ENCODE data around the gene KCNK7. TPM values are rescaled to one million over a fixed set of nuclear protein-coding genes. Genes with fewer than 3 reads are reported as not detected.

Gene KCNK7
- total RNA-seq, 2 experiments from 2014 or later = 4.9 to 5.0 TPM

- H3K4me1 ChIP-seq (ENCODE audit: insufficient read depth, low read length) = peaks cover 88% of the 10 kb centered on the region
- Mint-ChIP-seq H3K9me3 (no peaks in the 10 kb centered on the region), H3K4me3 (no peak overlapping the region), H3K27ac (peak overlapping the region; percentile 84), H3K4me1 (ENCODE audit: low read depth) (peaks cover 68% of the 10 kb centered on the region), H3K36me3 (ENCODE audit: low read depth) (peaks cover 12% of the 10 kb centered on the region), H3K27me3 (no peaks in the 10 kb centered on the region)
- no peak overlapping the region for H3K4me3 ChIP-seq (ENCODE audit: low read length)
- no peak overlapping the region for H3K27ac ChIP-seq (ENCODE audit: low read depth in 1 of 2, low read length in 2 of 2)
- TF ChIP-seq, protein P1, sequence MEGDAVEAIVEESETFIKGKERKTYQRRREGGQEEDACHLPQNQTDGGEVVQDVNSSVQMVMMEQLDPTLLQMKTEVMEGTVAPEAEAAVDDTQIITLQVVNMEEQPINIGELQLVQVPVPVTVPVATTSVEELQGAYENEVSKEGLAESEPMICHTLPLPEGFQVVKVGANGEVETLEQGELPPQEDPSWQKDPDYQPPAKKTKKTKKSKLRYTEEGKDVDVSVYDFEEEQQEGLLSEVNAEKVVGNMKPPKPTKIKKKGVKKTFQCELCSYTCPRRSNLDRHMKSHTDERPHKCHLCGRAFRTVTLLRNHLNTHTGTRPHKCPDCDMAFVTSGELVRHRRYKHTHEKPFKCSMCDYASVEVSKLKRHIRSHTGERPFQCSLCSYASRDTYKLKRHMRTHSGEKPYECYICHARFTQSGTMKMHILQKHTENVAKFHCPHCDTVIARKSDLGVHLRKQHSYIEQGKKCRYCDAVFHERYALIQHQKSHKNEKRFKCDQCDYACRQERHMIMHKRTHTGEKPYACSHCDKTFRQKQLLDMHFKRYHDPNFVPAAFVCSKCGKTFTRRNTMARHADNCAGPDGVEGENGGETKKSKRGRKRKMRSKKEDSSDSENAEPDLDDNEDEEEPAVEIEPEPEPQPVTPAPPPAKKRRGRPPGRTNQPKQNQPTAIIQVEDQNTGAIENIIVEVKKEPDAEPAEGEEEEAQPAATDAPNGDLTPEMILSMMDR (IDR thresholded peaks at IDR 0.05) = no peak
- no peak for ATAC-seq (ENCODE audit: poor library complexity)
- intact Hi-C loops (cut with DNase I, micrococcal nuclease) = no loop called here
- ChIA-PET POLR2A (interaction anchor here (1.0 to 2.8 kb wide), 2 partner anchors 65 to 67 kb away, joined by 4 to 18 read pairs; partner anchors contain the start of gene MALAT1), CTCF (interaction anchor here (4.4 kb wide), 1 partner anchor 12 kb away, joined by 17 read pairs; no protein-coding TSS in a partner anchor)
- no peaks in the 10 kb centered on the region for H3K9me3 ChIP-seq (ENCODE audit: control insufficient read depth in 1 of 2, insufficient read depth in 1 of 2, low read length in 2 of 2)
- no peaks in the 10 kb centered on the region for H3K27me3 ChIP-seq (ENCODE audit: control insufficient read depth in 1 of 2, insufficient read depth in 2 of 2, low read length in 2 of 2)
- H3K36me3 ChIP-seq (ENCODE audit: insufficient read depth, low read length) = peaks cover 7% of the 10 kb centered on the region
- DNase-seq = no peak
Observed at GRCh38 chr11:65563601-65564000, 32.0 kb downstream of the KCNK7 start.

DNA sequence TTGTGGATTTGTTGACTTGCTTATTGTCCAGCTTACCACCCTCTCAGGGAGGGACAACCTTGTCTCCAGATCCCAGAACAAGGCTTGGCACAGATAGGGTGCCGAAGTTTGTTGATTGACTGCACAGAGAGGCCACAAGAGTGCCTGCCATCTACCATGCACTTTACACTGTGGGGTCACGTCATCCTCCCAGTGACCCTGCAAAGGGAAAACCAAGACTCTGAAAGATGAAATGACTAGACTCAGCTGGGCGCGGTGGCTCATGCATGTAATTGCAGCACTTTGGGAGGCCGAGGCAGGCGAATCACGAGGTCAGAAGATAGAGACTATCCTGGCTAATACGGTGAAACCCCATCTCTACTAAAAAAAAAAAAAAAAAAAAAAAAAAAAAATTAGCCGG, 32.8 kb downstream of the KCNK7 start:
- H3K4me1 ChIP-seq (ENCODE audit: insufficient read depth, low read length) = peaks cover 82% of the 10 kb centered on the region
- ChIA-PET CTCF (interaction anchor here (0.8 to 4.4 kb wide), 2 partner anchors 11 to 23 kb away, joined by 4 to 17 read pairs; no protein-coding TSS in a partner anchor), POLR2A (interaction anchor here (1.0 to 3.8 kb wide), 2 partner anchors 13 to 66 kb away, joined by 4 to 15 read pairs; partner anchors contain the start of gene EHBP1L1)
- Mint-ChIP-seq H3K36me3 (ENCODE audit: low read depth) (peaks cover 6% of the 10 kb centered on the region), H3K9me3 (no peaks in the 10 kb centered on the region), H3K4me1 (ENCODE audit: low read depth) (peaks cover 60% of the 10 kb centered on the region), H3K27me3 (no peaks in the 10 kb centered on the region), H3K27ac (peak overlapping the region; percentile 84), H3K4me3 (no peak overlapping the region)
- H3K4me3 ChIP-seq (ENCODE audit: low read length) = no peak overlapping the region
- ATAC-seq (ENCODE audit: poor library complexity) (no peak), DNase-seq (no peak)
- H3K36me3 ChIP-seq (ENCODE audit: insufficient read depth, low read length) = peaks cover 3% of the 10 kb centered on the region
- H3K27ac ChIP-seq (ENCODE audit: low read depth in 1 of 2, low read length in 2 of 2) = no peak overlapping the region
- no peaks in the 10 kb centered on the region for H3K9me3 ChIP-seq (ENCODE audit: control insufficient read depth in 1 of 2, insufficient read depth in 1 of 2, low read length in 2 of 2)
- H3K27me3 ChIP-seq (ENCODE audit: control insufficient read depth in 1 of 2, insufficient read depth in 2 of 2, low read length in 2 of 2) = no peaks in the 10 kb centered on the region
- intact Hi-C loops (cut with DNase I, micrococcal nuclease) = no loop called here
- TF ChIP-seq, protein P1 (IDR thresholded peaks at IDR 0.05) = no peak

GRCh38 chr11:65562020-65562419, 33.6 kb downstream of the KCNK7 start:
- peaks cover 80% of the 10 kb centered on the region for H3K4me1 ChIP-seq (ENCODE audit: insufficient read depth, low read length)
- H3K27me3 ChIP-seq (ENCODE audit: control insufficient read depth in 1 of 2, insufficient read depth in 2 of 2, low read length in 2 of 2) = no peaks in the 10 kb centered on the region
- H3K9me3 ChIP-seq (ENCODE audit: control insufficient read depth in 1 of 2, insufficient read depth in 1 of 2, low read length in 2 of 2) = no peaks in the 10 kb centered on the region
- no peak for ATAC-seq (ENCODE audit: poor library complexity)
- TF ChIP-seq, protein P1 (IDR thresholded peaks at IDR 0.05) = no peak
- peak overlapping the region; percentile 77 for H3K27ac Mint-ChIP-seq
- DNase-seq = no peak
- POLR2A ChIA-PET = interaction anchor here (1.1 to 3.8 kb wide), 3 partner anchors 10 to 64 kb away, joined by 4 to 15 read pairs (median 14); partner anchors contain the start of genes EHBP1L1, FAM89B and MALAT1
- no peaks in the 10 kb centered on the region for H3K36me3 ChIP-seq (ENCODE audit: insufficient read depth, low read length)
- peak overlapping the region; percentile 60 for H3K4me3 Mint-ChIP-seq
- CTCF ChIA-PET = interaction anchor here (0.8 to 4.4 kb wide), 4 partner anchors 10 to 26 kb away, joined by 3 to 17 read pairs (median 4); no protein-coding TSS in a partner anchor
- no peaks in the 10 kb centered on the region for H3K9me3 Mint-ChIP-seq
- no peaks in the 10 kb centered on the region for H3K27me3 Mint-ChIP-seq
- peaks cover 10% of the 10 kb centered on the region for H3K36me3 Mint-ChIP-seq (ENCODE audit: low read depth)
- H3K4me3 ChIP-seq (ENCODE audit: low read length) = no peak overlapping the region
- H3K27ac ChIP-seq (ENCODE audit: low read depth in 1 of 2, low read length in 2 of 2) = no peak overlapping the region
- H3K4me1 Mint-ChIP-seq (ENCODE audit: low read depth) = peaks cover 57% of the 10 kb centered on the region
- intact Hi-C loops (cut with DNase I, micrococcal nuclease) = no loop called here
